Testis (tissue), 2 donors: Measurements from ENCODE around the gene FARP1.

Source experiments
- CTCF ChIP-seq, 3 experiments: fragments of 450-650 bp in 2 of 3; fragments of 200-600 bp in 1 of 3; sonication (generic) in 1 of 3; IDR thresholded peaks; one replicate each; pipeline ENCODE4 v1.5.1; 2016 to 2019; ENCODE audit warnings: antibody characterized with exemption in 3 of 3, mild to moderate bottlenecking in 2 of 3, moderate library complexity in 1 of 3
- POLR2A ChIP-seq: fragments of 450-650 bp; IDR thresholded peaks from one replicate; pipeline ENCODE4 v1.6.1; 2017; ENCODE audit warnings: antibody characterized with exemption, mild to moderate bottlenecking, moderate library complexity

GRCh38 chr13:98315466-98315865, 172.6 kb downstream of the FARP1 start:
- no peak for TF ChIP-seq CTCF (IDR thresholded peaks at IDR 0.05)
- TF ChIP-seq POLR2A = no peak
